ENCODE measurements around the gene SNRPA.

GRCh38 chr19:40808021-40808325 lies 57.0 kb downstream of the SNRPA start:
- TF ChIP-seq CTCF (IDR thresholded peaks at IDR 0.05) (no peak), POLR2A (IDR thresholded peaks at IDR 0.05; ENCODE audit: low read depth) (no peak)

All from esophagus muscularis mucosa (tissue), 3 donors.